Breast epithelium (tissue), 4 donors: ENCODE results near the gene PKNOX2. TPM values are rescaled to one million over a fixed set of nuclear protein-coding genes. Genes with fewer than 3 reads are reported as not detected.

Experiments
- DNase-seq, 2 donors: peaks; one replicate each; pipeline ENCODE4 v3.0.0-alpha.2; 2019; ENCODE audit warnings: low spot score in 2 of 2
- H3K27ac ChIP-seq, 2 donors: fragments of 200-600 bp; sonication (generic) in 1 of 2; one replicate each; pipeline ENCODE4 v1.5.1; 2016 to 2019; ENCODE audit warnings: mild to moderate bottlenecking in 1 of 2
- H3K27me3 ChIP-seq, 2 donors: fragments of 200-600 bp; sonication (generic) in 1 of 2; one replicate each; pipeline versions ENCODE4 v1.5.1 to v1.6.0; 2017 to 2019; ENCODE audit warnings: control low read depth in 1 of 2, mild to moderate bottlenecking in 1 of 2
- H3K36me3 ChIP-seq: fragments of 200-600 bp; one replicate; pipeline ENCODE4 v1.5.1; 2019
- H3K4me1 ChIP-seq, 2 donors: fragments of 200-600 bp; sonication (generic); one replicate each; pipeline ENCODE4 v1.5.1; 2016 to 2019; ENCODE audit warnings: control low read depth in 1 of 2
- H3K4me3 ChIP-seq, 3 donors: fragments of 200-600 bp; sonication (generic); 1 replicate in 2 of 3; 2 replicates in 1 of 3; pipeline ENCODE4 v1.5.1; 2016 to 2019; ENCODE audit warnings: mild to moderate bottlenecking in 3 of 3, moderate library complexity in 2 of 3
- H3K9me3 ChIP-seq, 2 donors: fragments of 200-600 bp; sonication (generic) in 1 of 2; one replicate each; pipeline ENCODE4 v1.5.1; 2016 to 2019; ENCODE audit warnings: control low read depth in 1 of 2
- POLR2A ChIP-seq: fragments of 450-650 bp; IDR thresholded peaks from one replicate; pipeline ENCODE4 v1.6.1; 2016; ENCODE audit warnings: antibody characterized with exemption, mild to moderate bottlenecking, moderate library complexity
- POLR2AphosphoS5 ChIP-seq, 3 donors: sonication (generic); formaldehyde crosslinking; IDR thresholded peaks; one replicate each; pipeline ENCODE4 v1.6.1; 2017; ENCODE audit warnings: antibody characterized with exemption in 3 of 3
- intact Hi-C: fragments of 100-400 bp; cut with DNase I; formaldehyde crosslinking; loops from one replicate; pipeline ENCODE4 v1.15.1; 2023; ENCODE audit warnings: low total_unique reads
- total RNA-seq, 3 donors: library from RNA; depleted of rRNA; stranded (reverse); fragments of >200 nt; gene quantifications; one replicate each; pipeline ENCODE4 v1.1.0, GENCODE V29; 2016
- TF ChIP-seq, protein P1 (sequence below), 3 donors: fragments of 450-650 bp; IDR thresholded peaks; one replicate each; pipeline ENCODE4 v1.5.1; 2016 to 2017; ENCODE audit warnings: antibody characterized with exemption in 3 of 3, mild to moderate bottlenecking in 3 of 3, moderate library complexity in 3 of 3

PKNOX2 gene
- total RNA-seq, 3 donors from 2014 or later: 0.32 to 1.0 (median 0.66) TPM

DNA sequence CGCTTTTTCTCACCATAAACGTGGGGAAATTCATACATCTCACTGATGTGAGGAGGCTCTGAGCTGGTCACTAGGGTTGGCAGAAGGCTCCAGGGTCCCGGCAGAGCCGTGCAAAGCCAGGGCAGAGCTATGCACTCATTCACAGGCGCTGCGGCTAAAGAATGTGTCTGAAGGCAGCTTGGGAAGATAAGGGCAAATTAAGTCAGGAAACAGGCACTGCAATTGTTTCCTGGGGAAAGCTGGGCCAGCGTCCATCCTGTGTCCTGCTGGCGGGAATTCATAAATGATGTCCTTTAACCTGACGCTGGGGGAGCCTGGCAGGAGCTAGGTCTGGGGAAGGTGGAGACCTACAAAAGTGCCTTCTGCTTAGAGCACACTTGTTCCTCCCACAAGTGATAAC, 27.6 kb downstream of the PKNOX2 start:
- Histone ChIP-seq H3K4me1 (no peaks in the 10 kb centered on the region), H3K27ac (no peak overlapping the region), H3K4me3 (no peak overlapping the region), H3K36me3 (no peaks in the 10 kb centered on the region), H3K9me3 (peaks cover 0 to 5% of the 10 kb centered on the region in 2 donors), H3K27me3 (peaks cover 0 to 7% of the 10 kb centered on the region in 2 donors)
- no peak for DNase-seq
- intact Hi-C loops: no loop called here
- TF ChIP-seq POLR2AphosphoS5 (IDR thresholded peaks at IDR 0.05) (no peak), POLR2A (no peak)
- TF ChIP-seq, protein P1, sequence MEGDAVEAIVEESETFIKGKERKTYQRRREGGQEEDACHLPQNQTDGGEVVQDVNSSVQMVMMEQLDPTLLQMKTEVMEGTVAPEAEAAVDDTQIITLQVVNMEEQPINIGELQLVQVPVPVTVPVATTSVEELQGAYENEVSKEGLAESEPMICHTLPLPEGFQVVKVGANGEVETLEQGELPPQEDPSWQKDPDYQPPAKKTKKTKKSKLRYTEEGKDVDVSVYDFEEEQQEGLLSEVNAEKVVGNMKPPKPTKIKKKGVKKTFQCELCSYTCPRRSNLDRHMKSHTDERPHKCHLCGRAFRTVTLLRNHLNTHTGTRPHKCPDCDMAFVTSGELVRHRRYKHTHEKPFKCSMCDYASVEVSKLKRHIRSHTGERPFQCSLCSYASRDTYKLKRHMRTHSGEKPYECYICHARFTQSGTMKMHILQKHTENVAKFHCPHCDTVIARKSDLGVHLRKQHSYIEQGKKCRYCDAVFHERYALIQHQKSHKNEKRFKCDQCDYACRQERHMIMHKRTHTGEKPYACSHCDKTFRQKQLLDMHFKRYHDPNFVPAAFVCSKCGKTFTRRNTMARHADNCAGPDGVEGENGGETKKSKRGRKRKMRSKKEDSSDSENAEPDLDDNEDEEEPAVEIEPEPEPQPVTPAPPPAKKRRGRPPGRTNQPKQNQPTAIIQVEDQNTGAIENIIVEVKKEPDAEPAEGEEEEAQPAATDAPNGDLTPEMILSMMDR (IDR thresholded peaks at IDR 0.05): no peak

DNA sequence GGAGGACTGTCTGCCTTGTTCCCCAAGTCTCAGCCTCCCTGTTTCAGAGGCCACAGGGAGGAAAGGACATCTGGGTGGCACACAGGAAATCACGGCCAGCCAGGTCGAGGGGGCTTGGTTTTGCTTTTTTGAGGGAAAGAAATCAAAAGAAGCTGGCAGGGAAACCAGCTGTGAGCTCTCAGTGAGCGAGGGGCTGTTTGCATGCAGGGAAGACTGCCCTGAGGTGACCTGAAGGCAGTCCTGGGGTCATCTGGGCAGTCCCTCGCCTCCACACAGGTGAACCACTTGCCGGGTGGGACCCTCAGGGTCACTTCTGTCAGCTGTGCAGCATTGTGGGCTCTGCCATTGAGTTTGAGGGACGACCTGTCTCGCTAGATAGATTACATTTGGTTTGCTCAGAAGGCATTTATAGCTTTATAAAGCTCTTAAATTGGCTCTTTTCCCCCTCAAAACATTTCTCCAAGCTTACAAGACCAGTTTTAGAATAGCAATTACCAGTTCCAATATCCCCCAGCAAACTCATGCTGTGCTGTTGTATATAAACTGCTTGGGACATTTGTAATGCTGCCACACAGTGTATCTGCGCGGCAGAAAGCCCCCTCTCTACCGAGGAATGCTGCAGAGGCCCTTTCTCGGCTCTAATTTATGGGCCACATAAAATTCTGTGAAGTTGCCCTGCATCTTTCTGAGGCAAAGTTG, 28.3 kb downstream of the PKNOX2 start:
- intact Hi-C loops: no loop called here
- H3K27me3 ChIP-seq: peaks cover 0 to 7% of the 10 kb centered on the region in 2 donors
- no peaks in the 10 kb centered on the region for H3K36me3 ChIP-seq
- no peak overlapping the region for H3K27ac ChIP-seq
- no peaks in the 10 kb centered on the region for H3K4me1 ChIP-seq
- H3K9me3 ChIP-seq: peaks cover 0 to 1% of the 10 kb centered on the region in 2 donors
- TF ChIP-seq POLR2AphosphoS5 (IDR thresholded peaks at IDR 0.05) (no peak), POLR2A (no peak)
- TF ChIP-seq, protein P1 (IDR thresholded peaks at IDR 0.05): no peak
- no peak for DNase-seq
- H3K4me3 ChIP-seq: no peak overlapping the region

DNA sequence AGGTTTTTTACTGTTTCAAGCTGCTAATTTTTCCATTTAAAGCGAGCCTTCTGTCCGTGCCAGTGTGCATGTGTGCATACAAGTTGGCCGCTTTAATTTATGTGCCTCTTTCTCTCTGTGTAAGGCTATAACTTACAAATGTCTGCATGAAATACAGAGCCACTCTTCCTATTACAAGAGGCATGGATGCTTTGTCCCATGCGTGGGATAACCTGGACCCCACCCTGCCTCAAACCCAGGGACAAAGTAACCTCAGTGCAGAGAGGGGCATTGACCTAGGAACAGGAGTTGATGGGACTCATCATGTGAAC, 28.8 kb downstream of the PKNOX2 start:
- DNase-seq: no peak
- no peak for TF ChIP-seq POLR2A
- TF ChIP-seq POLR2AphosphoS5 (IDR thresholded peaks at IDR 0.05): no peak
- TF ChIP-seq, protein P1 (IDR thresholded peaks at IDR 0.05): no peak
- Histone ChIP-seq H3K27me3 (peaks cover 0 to 7% of the 10 kb centered on the region in 2 donors), H3K4me3 (no peak overlapping the region), H3K36me3 (no peaks in the 10 kb centered on the region), H3K9me3 (no peaks in the 10 kb centered on the region), H3K4me1 (no peaks in the 10 kb centered on the region), H3K27ac (no peak overlapping the region)
- intact Hi-C loops: no loop called here

DNA sequence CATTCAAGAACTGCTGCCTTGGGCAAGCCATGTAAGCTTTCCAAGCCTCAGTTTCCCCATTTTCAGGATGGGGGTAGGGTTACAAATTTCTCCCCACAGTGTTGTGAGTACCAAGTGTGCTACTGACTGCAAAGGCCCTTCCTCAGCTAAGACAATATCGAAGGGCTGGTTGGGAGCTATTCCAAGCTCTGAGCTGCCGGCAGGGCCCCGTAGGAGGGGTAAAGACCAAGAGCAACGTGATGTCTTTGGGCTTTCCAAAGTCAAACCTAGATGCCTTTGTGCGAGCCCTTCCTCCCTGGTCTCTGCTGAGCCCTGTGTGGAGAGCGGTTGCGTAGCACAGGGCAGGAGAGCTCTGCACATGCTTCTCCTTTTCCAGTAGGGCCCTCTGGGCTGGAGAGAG, 29.3 kb downstream of the PKNOX2 start:
- no peaks in the 10 kb centered on the region for H3K9me3 ChIP-seq
- no peak overlapping the region for H3K4me3 ChIP-seq
- no peaks in the 10 kb centered on the region for H3K4me1 ChIP-seq
- H3K27me3 ChIP-seq: peaks cover 0 to 7% of the 10 kb centered on the region in 2 donors
- no peak for DNase-seq
- no peak for TF ChIP-seq POLR2AphosphoS5 (IDR thresholded peaks at IDR 0.05)
- TF ChIP-seq, protein P1 (IDR thresholded peaks at IDR 0.05): no peak
- no peak for TF ChIP-seq POLR2A
- H3K27ac ChIP-seq: no peak overlapping the region
- H3K36me3 ChIP-seq: no peaks in the 10 kb centered on the region
- intact Hi-C loops: no loop called here

DNA sequence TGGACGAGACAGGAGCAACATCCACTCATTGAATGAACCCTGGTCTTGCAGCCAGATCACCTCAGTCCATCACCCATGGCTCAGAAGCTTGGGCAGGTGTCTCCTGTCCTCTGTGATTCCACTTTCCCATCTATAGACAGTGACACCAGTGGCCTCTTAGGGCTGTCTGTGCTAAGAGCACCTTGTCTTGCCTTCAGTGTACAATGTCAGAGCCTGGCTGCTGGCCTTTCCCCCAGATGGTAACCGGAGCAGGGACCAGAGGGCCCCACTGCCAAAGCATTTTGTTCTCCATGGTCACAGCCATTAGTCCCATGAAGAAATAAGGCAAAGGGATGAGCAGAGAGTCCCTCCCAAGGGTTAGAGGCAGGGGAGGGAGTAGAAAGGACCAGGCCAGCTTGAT, 35.4 kb downstream of the PKNOX2 start:
- no peaks in the 10 kb centered on the region for H3K9me3 ChIP-seq
- peaks cover 0 to 3% of the 10 kb centered on the region in 2 donors for H3K27me3 ChIP-seq
- no peak for DNase-seq
- H3K27ac ChIP-seq: no peak overlapping the region
- intact Hi-C loops: no loop called here
- TF ChIP-seq POLR2AphosphoS5 (IDR thresholded peaks at IDR 0.05) (no peak), POLR2A (no peak)
- TF ChIP-seq, protein P1 (IDR thresholded peaks at IDR 0.05): no peak
- H3K4me1 ChIP-seq: no peaks in the 10 kb centered on the region
- no peak overlapping the region for H3K4me3 ChIP-seq
- no peaks in the 10 kb centered on the region for H3K36me3 ChIP-seq
